Epithelial cell of esophagus (primary cell): ENCODE measurements around the gene SLC27A3.

ENCODE experiments used
- DNase-seq: peaks from one replicate; pipeline ENCODE4 v3.0.0; 2010; ENCODE audit warnings: low read depth
- H3K4me3 ChIP-seq: 2 replicates; pipeline ENCODE4 v1.5.1; 2011; ENCODE audit warnings: mild to moderate bottlenecking, low read length, control low read depth
- TF ChIP-seq, protein P1 (sequence below): IDR thresholded peaks from 2 replicates; pipeline ENCODE4 v1.5.1; 2011; ENCODE audit warnings: low read depth, mild to moderate bottlenecking, low read length, control low read depth, inconsistent platforms; ENCODE audit not compliant: insufficient read depth; ENCODE audit errors: missing control alignments

SLC27A3 gene

DNA sequence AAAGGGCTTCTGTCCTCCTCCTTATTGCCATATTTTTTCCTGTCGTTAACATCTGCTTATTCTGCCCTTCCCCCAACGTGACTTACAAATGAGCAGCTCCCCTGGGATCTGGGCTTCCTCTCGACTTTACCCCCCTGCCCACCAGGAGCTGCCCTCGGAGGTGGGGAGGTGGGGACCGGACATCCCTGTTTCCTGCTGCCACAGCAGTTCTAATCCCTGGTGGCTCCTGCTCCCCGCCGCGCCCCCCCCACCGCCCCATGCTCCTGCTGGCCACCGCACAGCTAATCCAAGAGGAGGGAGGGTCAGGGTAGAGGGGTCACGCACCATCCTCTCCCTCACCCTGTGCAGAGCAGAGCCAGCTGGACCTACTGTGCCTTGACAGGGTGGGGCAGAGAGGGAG lies 4.4 kb upstream of the SLC27A3 start:
- DNase-seq: no peak
- no peak overlapping the region for H3K4me3 ChIP-seq
- TF ChIP-seq, protein P1, sequence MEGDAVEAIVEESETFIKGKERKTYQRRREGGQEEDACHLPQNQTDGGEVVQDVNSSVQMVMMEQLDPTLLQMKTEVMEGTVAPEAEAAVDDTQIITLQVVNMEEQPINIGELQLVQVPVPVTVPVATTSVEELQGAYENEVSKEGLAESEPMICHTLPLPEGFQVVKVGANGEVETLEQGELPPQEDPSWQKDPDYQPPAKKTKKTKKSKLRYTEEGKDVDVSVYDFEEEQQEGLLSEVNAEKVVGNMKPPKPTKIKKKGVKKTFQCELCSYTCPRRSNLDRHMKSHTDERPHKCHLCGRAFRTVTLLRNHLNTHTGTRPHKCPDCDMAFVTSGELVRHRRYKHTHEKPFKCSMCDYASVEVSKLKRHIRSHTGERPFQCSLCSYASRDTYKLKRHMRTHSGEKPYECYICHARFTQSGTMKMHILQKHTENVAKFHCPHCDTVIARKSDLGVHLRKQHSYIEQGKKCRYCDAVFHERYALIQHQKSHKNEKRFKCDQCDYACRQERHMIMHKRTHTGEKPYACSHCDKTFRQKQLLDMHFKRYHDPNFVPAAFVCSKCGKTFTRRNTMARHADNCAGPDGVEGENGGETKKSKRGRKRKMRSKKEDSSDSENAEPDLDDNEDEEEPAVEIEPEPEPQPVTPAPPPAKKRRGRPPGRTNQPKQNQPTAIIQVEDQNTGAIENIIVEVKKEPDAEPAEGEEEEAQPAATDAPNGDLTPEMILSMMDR: no peak

DNA sequence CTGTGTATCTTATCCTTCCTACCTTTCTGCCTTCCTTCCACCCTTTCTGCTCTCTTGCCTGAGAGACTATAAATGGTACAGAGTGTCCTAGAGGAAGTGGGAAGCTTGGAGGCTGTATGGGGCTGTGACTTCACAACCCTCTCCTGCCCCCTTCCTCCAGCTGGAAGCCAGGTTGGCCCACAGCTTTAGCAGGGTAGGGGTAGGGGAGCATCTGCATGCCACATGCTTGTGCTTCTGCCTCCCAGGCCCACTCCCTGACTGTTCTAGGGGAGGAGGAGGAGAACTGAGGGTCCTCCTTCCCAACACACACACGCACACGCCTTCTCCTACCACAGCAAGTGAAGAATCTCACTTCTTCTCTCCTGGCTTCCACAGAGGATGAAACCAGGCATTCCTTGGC lies 3.9 kb upstream of the SLC27A3 start:
- TF ChIP-seq, protein P1: no peak
- no peak for DNase-seq
- H3K4me3 ChIP-seq: no peak overlapping the region

DNA sequence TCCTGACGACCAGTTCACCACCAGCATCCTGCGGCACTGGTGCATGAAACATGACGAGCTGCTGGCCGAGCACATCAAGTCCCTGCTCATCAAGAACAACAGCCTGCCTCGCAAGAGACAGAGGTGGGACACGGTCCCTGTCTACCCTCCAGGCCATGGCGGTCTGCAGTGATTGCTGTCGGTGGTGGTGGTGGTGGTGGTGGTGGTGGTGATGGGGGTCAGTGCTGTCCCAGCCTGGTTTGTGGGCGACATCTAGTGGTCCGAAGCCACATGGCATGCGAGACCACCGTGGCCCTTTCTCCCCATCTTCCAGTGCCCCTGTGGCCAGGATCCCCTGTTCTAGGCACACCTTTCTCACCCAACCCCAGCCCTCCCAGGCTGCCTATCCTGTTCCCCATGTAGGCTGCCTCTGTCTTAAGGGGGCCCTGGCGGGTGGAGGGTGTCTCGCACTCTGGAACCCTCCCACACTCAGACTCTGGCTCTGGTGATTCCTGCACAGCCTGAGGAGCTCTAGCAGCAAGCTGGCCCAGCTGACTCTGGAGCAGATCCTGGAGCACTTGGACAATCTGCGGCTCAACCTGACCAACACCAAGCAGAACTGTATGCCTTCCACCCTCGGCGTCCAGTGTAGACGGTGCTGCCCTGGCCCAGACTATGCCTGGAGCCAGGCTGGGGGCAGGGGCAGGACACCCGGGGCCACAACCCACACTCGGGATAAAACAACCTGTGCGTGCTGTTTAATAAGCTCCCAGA lies 3.2 kb upstream of the SLC27A3 start:
- H3K4me3 ChIP-seq: no peak overlapping the region
- no peak for DNase-seq
- TF ChIP-seq, protein P1: peak; percentile 26

DNA sequence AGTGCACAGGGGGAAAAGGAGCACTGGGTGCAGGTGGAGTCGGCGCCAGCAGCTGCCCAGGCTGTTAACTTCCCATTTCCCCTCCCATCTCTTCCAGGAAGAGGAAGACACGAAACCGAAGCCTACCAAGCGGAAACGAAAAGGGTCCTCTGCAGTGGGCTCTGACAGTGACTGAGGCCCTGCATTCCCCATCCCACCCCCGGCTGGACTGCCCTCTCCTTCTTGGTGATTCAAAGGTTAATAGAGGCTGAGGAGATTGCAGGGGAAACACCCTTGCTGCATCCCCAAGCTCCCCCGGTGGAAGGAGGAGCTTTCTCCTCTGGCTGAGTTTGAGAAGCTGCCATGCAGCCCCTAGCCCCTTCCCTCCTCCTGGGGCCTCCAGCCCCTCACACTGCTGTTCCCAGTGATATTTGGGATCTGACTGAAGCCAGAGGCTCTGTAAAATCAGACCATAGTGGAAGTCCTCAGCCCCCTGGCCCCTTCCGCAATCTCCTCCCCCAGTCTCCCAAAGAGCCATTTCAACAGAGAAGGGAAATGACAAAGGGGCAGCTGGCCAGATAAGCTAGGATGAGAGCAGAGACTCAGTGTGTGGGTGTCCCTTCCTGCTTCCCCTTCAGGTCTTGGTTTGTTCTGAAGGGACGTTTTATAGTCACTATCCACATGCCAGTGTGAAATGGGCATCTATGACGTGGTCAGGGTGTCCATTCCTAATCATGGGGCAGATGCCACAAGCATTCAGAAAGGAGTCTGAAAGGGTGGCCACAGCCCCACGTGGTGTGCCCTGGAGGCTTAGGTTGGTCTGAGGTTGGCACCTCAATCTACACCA lies 1.9 kb upstream of the SLC27A3 start:
- TF ChIP-seq, protein P1: no peak
- no peak for DNase-seq
- H3K4me3 ChIP-seq: no peak overlapping the region

DNA sequence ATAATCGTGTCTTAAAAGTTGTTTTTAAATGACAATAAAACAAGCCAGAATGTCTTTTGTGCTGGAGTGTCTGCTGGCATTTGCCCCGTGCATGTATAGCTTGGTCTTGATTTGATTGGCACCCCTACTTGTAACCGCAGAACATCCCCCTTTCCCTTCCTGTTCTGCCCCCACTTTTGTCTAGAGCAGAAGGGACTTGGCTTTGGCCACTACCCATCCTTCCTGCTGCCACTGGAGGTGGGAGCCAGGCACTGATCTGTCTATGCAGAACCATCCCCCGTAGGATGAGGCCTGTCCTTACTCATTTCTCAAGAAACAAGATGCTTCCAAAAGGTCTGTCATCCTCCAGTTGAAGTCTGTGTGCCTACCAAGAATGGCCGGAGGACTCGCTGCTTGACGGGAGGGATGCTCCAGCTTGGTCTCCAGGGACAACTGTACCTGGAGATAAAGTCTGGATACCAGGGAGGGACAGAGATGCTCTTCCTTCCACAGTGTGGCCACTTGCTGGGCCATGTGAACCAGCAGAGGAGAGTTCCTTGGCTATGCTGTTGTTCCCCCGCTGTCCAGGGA lies 1.1 kb upstream of the SLC27A3 start:
- TF ChIP-seq, protein P1: no peak

DNA sequence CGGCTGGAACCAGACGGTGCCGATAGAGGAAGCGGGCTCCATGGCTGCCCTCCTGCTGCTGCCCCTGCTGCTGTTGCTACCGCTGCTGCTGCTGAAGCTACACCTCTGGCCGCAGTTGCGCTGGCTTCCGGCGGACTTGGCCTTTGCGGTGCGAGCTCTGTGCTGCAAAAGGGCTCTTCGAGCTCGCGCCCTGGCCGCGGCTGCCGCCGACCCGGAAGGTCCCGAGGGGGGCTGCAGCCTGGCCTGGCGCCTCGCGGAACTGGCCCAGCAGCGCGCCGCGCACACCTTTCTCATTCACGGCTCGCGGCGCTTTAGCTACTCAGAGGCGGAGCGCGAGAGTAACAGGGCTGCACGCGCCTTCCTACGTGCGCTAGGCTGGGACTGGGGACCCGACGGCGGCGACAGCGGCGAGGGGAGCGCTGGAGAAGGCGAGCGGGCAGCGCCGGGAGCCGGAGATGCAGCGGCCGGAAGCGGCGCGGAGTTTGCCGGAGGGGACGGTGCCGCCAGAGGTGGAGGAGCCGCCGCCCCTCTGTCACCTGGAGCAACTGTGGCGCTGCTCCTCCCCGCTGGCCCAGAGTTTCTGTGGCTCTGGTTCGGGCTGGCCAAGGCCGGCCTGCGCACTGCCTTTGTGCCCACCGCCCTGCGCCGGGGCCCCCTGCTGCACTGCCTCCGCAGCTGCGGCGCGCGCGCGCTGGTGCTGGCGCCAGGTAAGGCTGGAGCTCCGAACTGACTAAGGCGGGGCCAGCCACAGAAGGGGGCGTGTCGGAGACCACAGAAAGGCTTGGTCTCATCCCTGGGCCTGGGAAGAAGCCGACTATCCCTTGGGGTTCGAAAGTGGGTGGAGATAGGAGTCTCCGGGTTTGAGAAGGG lies 486 bp downstream of the SLC27A3 start:
- TF ChIP-seq, protein P1: no peak
- peak; percentile 73 for DNase-seq
- peak overlapping the region; percentile 63 for H3K4me3 ChIP-seq

More for the DNA sequence above, 1.1 kb upstream of the SLC27A3 start:
- DNase-seq: no peak
- no peak overlapping the region for H3K4me3 ChIP-seq
